K562 (cell line): ENCODE results near the gene FZD1. TPM values are rescaled to one million over a fixed set of nuclear protein-coding genes. Genes with fewer than 3 reads are reported as not detected.

Experiments used
- RBM39 ChIP-seq: fragments of 200-400 bp; formaldehyde crosslinking; optimal IDR thresholded peaks from 2 replicates; pipeline ENCODE3; 2018; ENCODE audit warnings: low read depth, low read length
- ZBTB40 ChIP-seq, 2 experiments: fragments of 450-650 bp in 1 of 2; sonication (generic) in 1 of 2; formaldehyde crosslinking in 1 of 2; IDR thresholded peaks; 2 replicates each; pipeline versions ENCODE4 v1.7.1 to v1.9.0; 2016 to 2022; ENCODE audit warnings: inconsistent platforms in 1 of 2, mild to moderate bottlenecking in 1 of 2, missing genetic modification reagents in 1 of 2
- polyA plus RNA-seq, 8 experiments: library from polyadenylated mRNA; depleted of rRNA in 4 of 8; stranded (reverse) in 5 of 8; unstranded in 3 of 8; fragments of >200 nt; fragmentation: Nextera tagmentation in 2 of 8; fragmentation: Illumina TruSeq in 1 of 8; extraction: Ambion mirVana in 2 of 8; extraction: Trizol in 1 of 8; gene quantifications; 2 replicates each; pipeline versions ENCODE4 v1.2.1 to v1.2.3, GENCODE V29; 2011 to 2014; ENCODE audit warnings: inconsistent platforms in 1 of 8, missing spikeins in 1 of 8
- total RNA-seq, 7 experiments: library from RNA; depleted of rRNA in 6 of 7; stranded (reverse); fragments of >200 nt in 6 of 7; fragmentation: Illumina TruSeq in 2 of 7; extraction: Trizol in 2 of 7; gene quantifications; 2 replicates each; pipeline versions ENCODE4 v1.2.1 to v1.2.3, GENCODE V29; 2011 to 2021; ENCODE audit warnings: low replicate concordance in 1 of 7

The FZD1 gene
- total and polyA plus RNA-seq, 9 of the 15 experiments (the other 6 are each of a cell fraction or from before 2014, with no cell fraction given): 0.25 to 5.1 (median 1.8) TPM

GRCh38 chr7:91263384-91264045, 718 bp upstream of the FZD1 start (continued):
- TF ChIP-seq ZBTB40 (IDR thresholded peaks at IDR 0.05) (peak; percentile 39; the same call in 1 of the 2 replicates), ZBTB40 (CRISPR knock-in tag; IDR thresholded peaks at IDR 0.05) (no peak), RBM39 (no peak)
- TF ChIP-seq, all 486 proteins: peak for 29
